ENCODE measurements around the gene NABP1.
A peak's percentile ranks its signal among the peaks of the same experiment; 100 is the strongest.

NABP1 gene

DNA sequence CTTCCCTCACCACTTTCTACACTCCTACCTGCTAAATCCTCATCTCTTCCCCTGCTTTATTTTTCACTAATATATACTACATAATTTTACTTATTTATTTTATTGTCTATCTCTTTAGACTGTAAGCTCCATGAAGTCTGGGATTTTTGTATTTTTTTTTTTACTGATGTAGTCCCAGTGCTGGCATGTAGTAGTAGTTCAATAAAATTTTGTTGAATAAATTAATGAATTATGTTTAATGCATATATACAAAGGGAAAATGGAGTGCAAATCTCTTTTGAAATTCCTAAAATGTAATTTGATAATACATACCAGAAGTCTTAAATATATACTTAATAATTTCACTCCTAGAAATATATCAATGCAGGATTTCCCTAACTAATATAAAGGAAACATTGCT lies 7.1 kb upstream of the NABP1 start:
- Histone ChIP-seq H3K9me3 (ENCODE audit: insufficient read depth, low read depth, low read length) (no peaks in the 10 kb centered on the region), H3K4me1 (ENCODE audit: insufficient read depth, low read length) (peaks cover 8% of the 10 kb centered on the region), H3K4me3 (ENCODE audit: low read length) (no peak overlapping the region), H3K36me3 (ENCODE audit: insufficient read depth, low read depth, low read length) (no peaks in the 10 kb centered on the region), H3K27me3 (ENCODE audit: insufficient read depth, low read length) (no peaks in the 10 kb centered on the region), H3K27ac (ENCODE audit: low read length) (no peak overlapping the region), H3K9ac (ENCODE audit: low read depth, low read length) (no peak overlapping the region)

DNA sequence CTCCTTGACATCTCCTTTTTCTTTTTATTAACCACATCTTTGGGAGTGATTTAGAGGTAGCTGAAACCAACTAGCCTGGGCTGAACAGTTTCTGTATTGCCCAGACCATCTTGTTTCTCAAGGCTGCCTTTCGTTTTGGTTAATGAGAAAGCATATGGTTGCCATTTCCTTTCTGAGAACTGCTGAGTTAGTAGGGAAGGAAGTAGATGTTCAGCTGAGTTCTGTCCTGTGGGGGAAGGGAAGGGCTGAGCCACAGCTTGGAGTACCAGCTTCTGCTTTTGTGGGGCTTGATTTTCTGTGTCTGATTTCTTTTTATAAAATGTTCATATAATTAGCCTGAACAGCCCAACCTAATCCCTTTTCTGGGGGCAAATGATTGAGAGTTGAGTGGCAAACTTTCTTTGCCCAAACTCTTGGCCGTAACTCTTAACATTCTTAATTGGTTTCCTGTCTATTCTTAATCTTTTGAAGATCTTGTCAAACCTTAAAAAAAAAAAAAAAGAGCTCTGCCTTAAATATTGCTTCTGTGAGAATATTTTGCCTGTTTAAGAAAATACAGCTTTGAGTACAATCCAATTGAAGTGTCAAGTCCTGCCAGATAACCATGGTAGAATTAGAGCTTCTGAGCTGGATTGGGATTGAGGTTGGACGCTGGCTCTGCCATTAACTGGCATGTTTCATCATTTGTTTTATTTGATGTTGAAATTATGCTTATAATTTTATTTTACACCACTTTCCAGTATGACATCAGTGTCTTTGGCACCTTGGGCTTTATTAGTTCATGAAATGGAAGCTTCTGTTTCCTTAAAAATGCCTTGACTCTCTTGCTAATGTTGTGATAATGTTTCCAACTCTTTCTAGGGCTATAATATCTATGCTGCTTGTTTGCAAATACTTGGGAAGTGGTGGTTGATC lies 1.9 kb upstream of the NABP1 start:
- Histone ChIP-seq H3K27ac (ENCODE audit: low read length) (no peak overlapping the region), H3K36me3 (ENCODE audit: insufficient read depth, low read depth, low read length) (no peaks in the 10 kb centered on the region), H3K4me1 (ENCODE audit: insufficient read depth, low read length) (peaks cover 4% of the 10 kb centered on the region; the same call in 1 of the 2 replicates), H3K9ac (ENCODE audit: low read depth, low read length) (no peak overlapping the region), H3K27me3 (ENCODE audit: insufficient read depth, low read length) (peaks cover 12% of the 10 kb centered on the region; the same call in 1 of the 2 replicates), H3K9me3 (ENCODE audit: insufficient read depth, low read depth, low read length) (no peaks in the 10 kb centered on the region), H3K4me3 (ENCODE audit: low read length) (no peak overlapping the region)

DNA sequence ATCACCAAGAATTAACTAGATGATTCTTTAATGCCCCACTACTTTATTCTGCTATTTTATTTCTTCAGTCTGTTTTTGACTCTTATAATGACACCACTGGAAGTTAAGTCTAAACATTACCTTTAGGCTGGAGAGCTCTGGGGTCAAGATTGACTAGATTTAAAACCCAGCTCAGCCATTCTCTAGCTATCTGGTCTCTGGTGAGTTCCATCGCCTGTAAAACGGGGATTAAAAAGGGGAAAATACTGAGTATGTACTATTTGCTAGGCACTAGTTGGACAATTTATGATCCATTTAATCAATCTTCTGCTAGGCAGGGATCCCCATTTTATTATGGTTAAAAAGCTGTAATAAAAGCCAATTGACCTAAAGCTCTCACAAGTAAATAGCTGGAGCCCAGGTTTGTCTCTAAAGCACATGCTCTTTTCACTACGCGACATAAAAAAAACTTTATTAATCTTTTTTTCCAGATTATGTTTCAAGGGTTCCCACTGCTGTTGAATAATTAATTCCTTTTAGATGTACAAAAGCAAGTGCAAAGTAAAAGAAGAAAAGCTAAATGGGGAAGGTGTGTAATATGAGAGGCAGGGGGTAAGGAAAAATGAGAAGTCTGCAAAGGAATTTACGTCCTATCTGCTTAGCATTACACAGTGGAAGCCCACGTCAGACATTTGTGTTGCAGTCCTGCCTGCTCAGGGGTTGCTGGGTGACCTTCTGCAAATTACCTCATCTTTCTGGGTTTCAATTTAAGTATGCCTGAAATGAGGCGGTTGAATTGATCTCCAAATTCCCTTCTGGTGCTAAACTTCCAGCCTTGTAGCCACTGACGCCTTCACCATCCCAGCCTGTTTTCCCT lies 918 bp upstream of the NABP1 start:
- Histone ChIP-seq H3K36me3 (ENCODE audit: insufficient read depth, low read depth, low read length) (no peaks in the 10 kb centered on the region), H3K27ac (ENCODE audit: low read length) (no peak overlapping the region), H3K9me3 (ENCODE audit: insufficient read depth, low read depth, low read length) (no peaks in the 10 kb centered on the region), H3K4me1 (ENCODE audit: insufficient read depth, low read length) (peaks cover 4% of the 10 kb centered on the region; the same call in 1 of the 2 replicates), H3K27me3 (ENCODE audit: insufficient read depth, low read length) (peaks cover 12% of the 10 kb centered on the region; the same call in 1 of the 2 replicates), H3K4me3 (ENCODE audit: low read length) (peak overlapping the region; percentile 88), H3K9ac (ENCODE audit: low read depth, low read length) (peak overlapping the region; percentile 76)

DNA sequence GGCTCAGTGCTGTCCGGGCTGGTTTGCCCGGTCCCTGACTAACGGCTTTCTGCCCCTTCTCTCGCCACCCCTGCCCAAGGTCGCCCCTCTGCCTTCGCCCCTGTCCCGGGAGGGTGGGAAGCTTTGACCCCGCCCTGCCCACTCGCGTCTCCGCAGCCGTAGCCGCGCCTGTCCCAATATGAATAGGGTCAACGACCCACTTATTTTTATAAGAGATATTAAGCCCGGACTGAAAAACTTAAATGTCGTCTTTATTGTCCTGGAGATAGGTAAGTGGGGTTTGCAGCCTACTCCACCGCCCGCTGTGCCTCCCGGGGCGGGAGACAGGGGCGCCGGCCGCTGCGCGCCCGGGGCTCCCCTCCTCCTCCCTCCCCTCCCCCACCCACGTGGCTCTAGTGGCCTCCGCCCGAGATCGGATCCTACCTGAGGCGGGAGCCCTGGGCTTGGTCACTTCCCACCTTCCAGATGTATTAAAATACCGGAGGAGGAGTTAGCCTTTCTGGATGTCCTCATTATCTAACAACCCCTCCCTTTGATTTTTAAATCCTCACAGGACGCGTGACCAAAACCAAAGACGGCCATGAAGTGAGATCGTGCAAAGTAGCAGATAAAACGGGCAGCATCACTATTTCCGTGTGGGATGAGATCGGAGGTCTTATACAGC lies 633 bp downstream of the NABP1 start:
- H3K9me3 ChIP-seq (ENCODE audit: insufficient read depth, low read depth, low read length), result no peaks in the 10 kb centered on the region
- H3K36me3 ChIP-seq (ENCODE audit: insufficient read depth, low read depth, low read length), result peaks cover 8% of the 10 kb centered on the region; the same call in 1 of the 2 replicates
- peak overlapping the region; percentile 73 for H3K9ac ChIP-seq (ENCODE audit: low read depth, low read length)
- H3K4me1 ChIP-seq (ENCODE audit: insufficient read depth, low read length), result peaks cover 4% of the 10 kb centered on the region; the same call in 1 of the 2 replicates
- no peak overlapping the region for H3K27ac ChIP-seq (ENCODE audit: low read length)
- peaks cover 12% of the 10 kb centered on the region; the same call in 1 of the 2 replicates for H3K27me3 ChIP-seq (ENCODE audit: insufficient read depth, low read length)
- peak overlapping the region; percentile 88 for H3K4me3 ChIP-seq (ENCODE audit: low read length)

DNA sequence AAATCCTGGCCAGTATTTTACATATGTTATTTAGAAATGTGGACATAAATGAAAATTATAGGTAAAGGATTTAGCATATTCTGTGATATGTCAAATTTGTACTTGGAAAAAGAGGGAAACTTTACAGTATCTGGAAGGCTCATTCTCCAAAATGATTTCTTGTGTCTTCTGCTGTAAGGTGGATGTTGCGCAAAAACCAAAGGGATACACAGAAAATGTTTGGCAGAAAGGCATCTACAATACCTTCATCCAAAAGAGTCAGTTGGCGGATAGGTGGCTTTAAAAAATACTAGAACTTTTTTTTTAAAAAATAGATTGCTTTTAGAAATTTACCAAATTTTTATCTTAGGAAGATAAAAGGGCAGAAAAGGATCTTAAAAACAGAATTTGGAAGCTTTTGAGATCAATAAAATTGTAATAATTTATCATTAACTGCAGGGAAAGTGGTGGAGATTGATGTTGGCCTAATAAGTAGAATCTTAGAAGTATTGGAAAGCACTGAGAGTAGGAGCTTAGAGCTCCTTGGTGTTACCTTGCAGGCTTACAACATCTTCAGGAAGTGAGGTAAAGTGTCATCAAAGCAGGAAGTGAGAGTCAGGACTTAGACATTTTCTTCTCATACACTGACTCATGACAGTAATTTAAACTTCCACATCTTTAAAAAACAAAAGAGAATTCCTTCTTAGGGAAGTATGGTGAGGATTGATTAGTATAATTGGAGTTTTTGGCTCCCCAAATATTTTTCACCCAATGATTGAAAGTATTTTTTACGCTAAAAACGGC lies 2.1 kb downstream of the NABP1 start:
- peaks cover 4% of the 10 kb centered on the region; the same call in 1 of the 2 replicates for H3K4me1 ChIP-seq (ENCODE audit: insufficient read depth, low read length)
- H3K27me3 ChIP-seq (ENCODE audit: insufficient read depth, low read length), result peaks cover 12% of the 10 kb centered on the region; the same call in 1 of the 2 replicates
- H3K4me3 ChIP-seq (ENCODE audit: low read length), result no peak overlapping the region
- H3K27ac ChIP-seq (ENCODE audit: low read length), result no peak overlapping the region
- H3K9ac ChIP-seq (ENCODE audit: low read depth, low read length), result no peak overlapping the region
- peaks cover 11% of the 10 kb centered on the region; the same call in 1 of the 2 replicates for H3K36me3 ChIP-seq (ENCODE audit: insufficient read depth, low read depth, low read length)
- no peaks in the 10 kb centered on the region for H3K9me3 ChIP-seq (ENCODE audit: insufficient read depth, low read depth, low read length)

DNA sequence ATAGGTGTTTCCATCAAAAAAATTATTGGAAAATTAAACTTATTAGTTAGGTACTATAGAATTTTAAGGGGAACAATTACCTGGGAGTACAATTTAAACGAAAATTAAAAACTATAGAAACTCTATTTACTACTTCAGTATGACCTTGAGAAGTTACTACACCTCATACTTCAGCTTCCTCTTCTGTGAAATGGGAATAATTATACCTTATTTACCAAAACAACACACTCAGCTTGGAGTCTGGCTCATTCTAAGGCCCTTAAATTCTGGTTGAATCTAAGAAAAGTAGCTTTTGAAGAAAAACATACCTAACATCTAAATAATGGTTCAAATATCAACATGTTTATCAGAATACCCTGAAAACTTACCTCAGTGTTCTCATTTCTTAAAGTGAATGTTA lies 2.7 kb downstream of the NABP1 start:
- Histone ChIP-seq H3K9ac (ENCODE audit: low read depth, low read length) (no peak overlapping the region), H3K27ac (ENCODE audit: low read length) (no peak overlapping the region), H3K4me3 (ENCODE audit: low read length) (no peak overlapping the region), H3K4me1 (ENCODE audit: insufficient read depth, low read length) (peaks cover 4% of the 10 kb centered on the region; the same call in 1 of the 2 replicates), H3K27me3 (ENCODE audit: insufficient read depth, low read length) (peaks cover 12% of the 10 kb centered on the region; the same call in 1 of the 2 replicates), H3K9me3 (ENCODE audit: insufficient read depth, low read depth, low read length) (no peaks in the 10 kb centered on the region), H3K36me3 (ENCODE audit: insufficient read depth, low read depth, low read length) (peaks cover 11% of the 10 kb centered on the region; the same call in 1 of the 2 replicates)

DNA sequence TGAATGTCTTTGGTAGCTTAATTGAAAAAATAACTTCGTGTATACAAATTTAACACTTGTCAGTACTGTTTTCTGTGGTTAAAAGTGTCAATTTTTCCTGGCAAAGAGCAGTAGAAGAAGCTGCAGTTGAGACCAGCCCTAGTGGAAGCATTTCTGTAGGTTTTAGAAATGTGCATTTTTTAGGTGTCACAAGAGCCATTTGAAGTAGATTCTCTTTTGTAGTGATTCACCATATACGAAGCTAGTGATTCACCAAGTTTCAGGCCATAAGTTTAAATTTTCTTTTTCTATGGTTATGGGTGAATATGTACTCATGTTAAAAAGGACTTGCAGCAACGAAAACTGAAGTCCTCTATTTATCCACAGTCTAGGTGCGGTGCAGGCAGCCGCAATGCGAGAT lies 4.2 kb downstream of the NABP1 start:
- Histone ChIP-seq H3K4me1 (ENCODE audit: insufficient read depth, low read length) (peaks cover under 1% of the 10 kb centered on the region; the same call in 1 of the 2 replicates), H3K9me3 (ENCODE audit: insufficient read depth, low read depth, low read length) (no peaks in the 10 kb centered on the region), H3K27me3 (ENCODE audit: insufficient read depth, low read length) (peaks cover 2% of the 10 kb centered on the region; the same call in 1 of the 2 replicates), H3K27ac (ENCODE audit: low read length) (no peak overlapping the region), H3K36me3 (ENCODE audit: insufficient read depth, low read depth, low read length) (peaks cover 17% of the 10 kb centered on the region; the same call in 1 of the 2 replicates), H3K9ac (ENCODE audit: low read depth, low read length) (no peak overlapping the region), H3K4me3 (ENCODE audit: low read length) (no peak overlapping the region)

DNA sequence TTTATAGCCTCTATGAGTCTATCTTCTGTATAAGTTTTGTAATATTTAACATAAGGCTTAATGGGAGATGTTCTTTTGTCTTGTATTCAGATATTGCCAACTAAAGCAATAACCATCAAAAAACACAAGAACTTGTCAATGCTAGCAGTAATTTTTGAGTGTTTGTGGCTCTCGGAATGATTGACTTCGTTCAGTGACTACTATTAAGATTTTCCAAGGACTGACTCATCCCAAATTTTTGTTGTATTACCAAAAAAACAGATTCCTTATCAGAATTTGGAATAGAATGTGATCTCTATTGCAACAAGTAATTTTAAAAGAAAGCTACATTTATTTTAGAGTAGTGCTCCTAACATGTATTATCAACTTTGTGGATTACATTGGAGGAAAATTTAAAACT lies 8.1 kb downstream of the NABP1 start:
- Histone ChIP-seq H3K27me3 (ENCODE audit: insufficient read depth, low read length) (no peaks in the 10 kb centered on the region), H3K36me3 (ENCODE audit: insufficient read depth, low read depth, low read length) (peaks cover 17% of the 10 kb centered on the region; the same call in 1 of the 2 replicates), H3K4me3 (ENCODE audit: low read length) (no peak overlapping the region), H3K9ac (ENCODE audit: low read depth, low read length) (no peak overlapping the region), H3K9me3 (ENCODE audit: insufficient read depth, low read depth, low read length) (no peaks in the 10 kb centered on the region), H3K4me1 (ENCODE audit: insufficient read depth, low read length) (peaks cover 21% of the 10 kb centered on the region), H3K27ac (ENCODE audit: low read length) (no peak overlapping the region)

DNA sequence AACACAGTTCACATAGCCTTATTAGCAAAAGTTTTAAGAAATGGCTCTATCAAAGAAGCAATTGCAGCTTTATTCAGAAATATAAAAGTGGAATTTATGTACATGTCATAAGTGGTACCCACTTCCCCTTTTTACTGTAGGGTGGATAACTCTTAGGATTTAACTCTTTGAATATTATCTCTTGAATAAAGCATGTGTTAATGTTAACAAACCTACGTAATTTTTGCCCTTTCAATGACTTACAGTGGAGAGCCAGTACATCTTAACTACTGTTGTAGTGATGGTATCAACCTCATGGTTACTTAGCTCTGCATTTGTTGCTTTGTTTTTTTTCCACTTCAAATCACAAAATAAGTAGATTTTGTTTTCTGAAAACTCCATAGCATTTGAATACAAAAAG lies 8.8 kb downstream of the NABP1 start:
- Histone ChIP-seq H3K36me3 (ENCODE audit: insufficient read depth, low read depth, low read length) (peaks cover 17% of the 10 kb centered on the region; the same call in 1 of the 2 replicates), H3K9me3 (ENCODE audit: insufficient read depth, low read depth, low read length) (no peaks in the 10 kb centered on the region), H3K4me3 (ENCODE audit: low read length) (no peak overlapping the region), H3K27me3 (ENCODE audit: insufficient read depth, low read length) (no peaks in the 10 kb centered on the region), H3K4me1 (ENCODE audit: insufficient read depth, low read length) (peaks cover 21% of the 10 kb centered on the region), H3K27ac (ENCODE audit: low read length) (no peak overlapping the region), H3K9ac (ENCODE audit: low read depth, low read length) (no peak overlapping the region)

DNA sequence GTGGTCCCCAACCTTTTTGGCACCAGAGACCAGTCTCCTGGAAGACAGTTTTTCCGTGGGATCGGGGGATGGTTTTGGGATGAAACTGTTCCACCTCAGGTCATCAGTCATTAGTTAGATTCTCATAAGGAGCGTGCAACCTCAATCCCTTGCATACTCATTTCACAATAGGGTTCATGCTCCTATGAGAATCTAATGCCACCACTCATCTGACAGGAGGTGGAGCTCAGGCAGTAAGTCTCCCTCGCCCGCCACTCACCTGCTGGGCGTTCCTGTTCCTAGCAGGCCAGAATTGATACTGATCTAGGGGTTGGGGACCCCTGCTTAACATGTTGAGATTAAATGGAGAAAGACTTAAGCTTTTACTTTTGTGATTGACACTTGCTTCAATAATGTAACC lies 9.9 kb downstream of the NABP1 start:
- H3K4me1 ChIP-seq (ENCODE audit: insufficient read depth, low read length), result peaks cover 21% of the 10 kb centered on the region
- H3K27ac ChIP-seq (ENCODE audit: low read length), result no peak overlapping the region
- H3K4me3 ChIP-seq (ENCODE audit: low read length), result no peak overlapping the region
- no peaks in the 10 kb centered on the region for H3K27me3 ChIP-seq (ENCODE audit: insufficient read depth, low read length)
- no peak overlapping the region for H3K9ac ChIP-seq (ENCODE audit: low read depth, low read length)
- H3K9me3 ChIP-seq (ENCODE audit: insufficient read depth, low read depth, low read length), result no peaks in the 10 kb centered on the region
- peaks cover 13% of the 10 kb centered on the region; the same call in 1 of the 2 replicates for H3K36me3 ChIP-seq (ENCODE audit: insufficient read depth, low read depth, low read length)
